Endothelial cell of umbilical vein (primary cell): ENCODE data around the gene NEU4. TPM values are rescaled to one million over a fixed set of nuclear protein-coding genes. Genes with fewer than 3 reads are reported as not detected.

Source experiments
- BruUV-seq: library from RNA; stranded (reverse); fragments of 400-500 nt; replicated peaks from 2 replicates; lab custom pipeline; 2021; lab: Mats Ljungman, UMichigan
- CTCF ChIA-PET: fragments of 300-600, 350-600 bp; sonication (Branson Sonifier 250); formaldehyde crosslinking; loops from one replicate; lab custom pipeline; 2021; ENCODE audit warnings: antibody characterized with exemption, inconsistent platforms; lab: Charles Lee
- POLR2A ChIA-PET: fragments of 300-600, 350-600 bp; sonication (Branson Sonifier 250); formaldehyde crosslinking; loops from one replicate; lab custom pipeline; 2021; ENCODE audit warnings: antibody characterized with exemption, inconsistent platforms; lab: Charles Lee
- DNase-seq: peaks from one replicate; pipeline ENCODE4 v3.0.0-alpha.2; 2011; ENCODE audit warnings: low read depth, low spot score
- FAIRE-seq: peaks from 2 replicates; lab custom pipeline; 2011; peaks lifted over from hg19 to GRCh38; lab: Jason Lieb, UNC
- H2AFZ ChIP-seq: 2 replicates; pipeline ENCODE4 v1.6.0; 2012; ENCODE audit warnings: low read depth, low read length, control low read depth, inconsistent platforms
- H3K27ac ChIP-seq: 2 replicates; pipeline ENCODE4 v1.5.1; 2011; ENCODE audit warnings: low read depth, mild to moderate bottlenecking, control low read depth, low read length, moderate library complexity; ENCODE audit not compliant: insufficient read depth
- H3K27me3 ChIP-seq, 2 experiments: 2 replicates each; pipeline versions ENCODE4 v1.6.0 to v1.6.1; 2011; ENCODE audit warnings: low read length in 2 of 2, mixed read lengths in 1 of 2; ENCODE audit not compliant: control insufficient read depth in 2 of 2, insufficient read depth in 2 of 2
- H3K36me3 ChIP-seq, 2 experiments: 2 replicates in 1 of 2; 3 replicates in 1 of 2; pipeline ENCODE4 v1.5.1; 2011; ENCODE audit warnings: low read length in 2 of 2, mild to moderate bottlenecking in 1 of 2, moderate library complexity in 1 of 2; ENCODE audit not compliant: control insufficient read depth in 2 of 2, insufficient read depth in 2 of 2; ENCODE audit errors: extremely low read depth in 1 of 2
- H3K4me1 ChIP-seq: 3 replicates; pipeline ENCODE4 v1.5.1; 2011; ENCODE audit warnings: mild to moderate bottlenecking, low read length; ENCODE audit not compliant: control insufficient read depth, insufficient read depth; ENCODE audit errors: extremely low read depth
- H3K4me2 ChIP-seq: 2 replicates; pipeline ENCODE4 v1.6.1; 2011; ENCODE audit warnings: low read length, control low read depth, mixed read lengths; ENCODE audit not compliant: insufficient read depth
- H3K4me3 ChIP-seq, 3 experiments: fragments of 200-600 bp in 1 of 3; sonication (generic), shearing (Covaris generic) in 1 of 3; replicated peaks in 1 of 3; 2 replicates each; pipeline ENCODE4 v1.5.1; 2011 to 2016; ENCODE audit warnings: control low read depth in 3 of 3, low read length in 3 of 3, mild to moderate bottlenecking in 2 of 3, inconsistent platforms in 1 of 3, low read depth in 1 of 3, moderate library complexity in 1 of 3; ENCODE audit not compliant: insufficient read depth in 1 of 3
- H3K79me2 ChIP-seq: 2 replicates; pipeline ENCODE4 v1.6.0; 2012; ENCODE audit warnings: low read length, inconsistent platforms; ENCODE audit not compliant: control insufficient read depth, insufficient read depth
- H3K9ac ChIP-seq: replicated peaks from 2 replicates; pipeline ENCODE3; 2011; ENCODE audit warnings: low read length, control low read depth; ENCODE audit not compliant: insufficient read depth; ENCODE audit errors: extremely low read depth
- H3K9me1 ChIP-seq: replicated peaks from 3 replicates; pipeline ENCODE4 v1.6.0; 2011; ENCODE audit warnings: mild to moderate bottlenecking, low read length; ENCODE audit not compliant: control insufficient read depth, insufficient read depth; ENCODE audit errors: extremely low read depth
- H3K9me3 ChIP-seq: replicated peaks from 2 replicates; pipeline ENCODE4 v1.5.1; 2012; ENCODE audit warnings: low read length, inconsistent platforms; ENCODE audit not compliant: control insufficient read depth, insufficient read depth
- H4K20me1 ChIP-seq: replicated peaks from 2 replicates; pipeline ENCODE3; 2011; ENCODE audit warnings: mild to moderate bottlenecking, low read length; ENCODE audit not compliant: control insufficient read depth, insufficient read depth; ENCODE audit errors: extremely low read depth
- EZH2 ChIP-seq: IDR thresholded peaks from 2 replicates; pipeline ENCODE4 v1.6.1; 2012; ENCODE audit warnings: borderline replicate concordance, low read depth, mild to moderate bottlenecking, moderate library complexity, low read length, inconsistent platforms; ENCODE audit not compliant: severe bottlenecking
- FOS ChIP-seq: IDR thresholded peaks from 2 replicates; pipeline ENCODE4 v1.6.1; 2011; ENCODE audit warnings: mild to moderate bottlenecking, low read length, moderate library complexity, borderline replicate concordance; ENCODE audit not compliant: insufficient read depth
- GATA2 ChIP-seq: IDR thresholded peaks from 2 replicates; pipeline ENCODE4 v1.7.0; 2011; ENCODE audit warnings: low read depth, mild to moderate bottlenecking, moderate library complexity, mixed read lengths, low read length; ENCODE audit not compliant: insufficient read length, insufficient read depth
- JUN ChIP-seq: IDR thresholded peaks from 2 replicates; pipeline ENCODE4 v1.6.1; 2011; ENCODE audit warnings: borderline replicate concordance, low read depth; ENCODE audit not compliant: insufficient read length, insufficient read depth
- MYC ChIP-seq: IDR thresholded peaks from one replicate; pipeline ENCODE4 v1.6.1; 2011; ENCODE audit warnings: mild to moderate bottlenecking, low read depth, low read length
- POLR2A ChIP-seq: IDR thresholded peaks from 2 replicates; pipeline ENCODE4 v1.6.1; 2012; ENCODE audit warnings: low read depth, mild to moderate bottlenecking, control low read depth, low read length
- POLR2AphosphoS5 ChIP-seq: IDR thresholded peaks from 2 replicates; pipeline ENCODE4 v1.6.1; 2012; ENCODE audit warnings: low read depth, mild to moderate bottlenecking, control low read depth, low read length, moderate library complexity; ENCODE audit not compliant: insufficient read depth
- dilution Hi-C: fragments of 300-500 bp; cut with MboI; formaldehyde crosslinking; loops from one replicate; pipeline ENCODE4 v1.15.0; 2019; ENCODE audit warnings: low sequenced_read_pairs; ENCODE audit not compliant: extremely low pct_ligation_motif_present
- intact Hi-C: fragments of 100-400 bp; cut with micrococcal nuclease; formaldehyde crosslinking; loops from one replicate; pipeline ENCODE4 v1.10.0; 2022
- polyA plus RNA-seq, 4 experiments: library from polyadenylated mRNA; depleted of rRNA in 3 of 4; stranded (reverse) in 3 of 4; unstranded in 1 of 4; fragments of >200 nt; gene quantifications; 2 replicates each; pipeline versions ENCODE4 v1.2.1 to v1.2.3, GENCODE V29; 2011 to 2012; ENCODE audit warnings: missing spikeins in 1 of 4
- total RNA-seq: library from RNA; stranded (reverse); gene quantifications from 2 replicates; pipeline ENCODE4 v1.2.3, GENCODE V29; 2021
- TF ChIP-seq, protein P1 (sequence below), 2 donors: IDR thresholded peaks; 1 replicate in 1 of 2; 2 replicates in 1 of 2; pipeline ENCODE4 v1.5.1; 2011; ENCODE audit warnings: low read length in 2 of 2, mild to moderate bottlenecking in 2 of 2, moderate library complexity in 2 of 2, control low read depth in 1 of 2, inconsistent platforms in 1 of 2, low read depth in 1 of 2; ENCODE audit not compliant: insufficient read depth in 1 of 2; ENCODE audit errors: extremely low read depth in 1 of 2
- TF ChIP-seq, protein P2 (sequence below): IDR thresholded peaks from 2 replicates; pipeline ENCODE4 v1.6.1; 2011; ENCODE audit not compliant: insufficient read depth, insufficient read length

NEU4 gene
- total and polyA plus RNA-seq, 2 donors (not counting 3 experiments of a cell fraction or from before 2014, with no cell fraction given): not detected

DNA sequence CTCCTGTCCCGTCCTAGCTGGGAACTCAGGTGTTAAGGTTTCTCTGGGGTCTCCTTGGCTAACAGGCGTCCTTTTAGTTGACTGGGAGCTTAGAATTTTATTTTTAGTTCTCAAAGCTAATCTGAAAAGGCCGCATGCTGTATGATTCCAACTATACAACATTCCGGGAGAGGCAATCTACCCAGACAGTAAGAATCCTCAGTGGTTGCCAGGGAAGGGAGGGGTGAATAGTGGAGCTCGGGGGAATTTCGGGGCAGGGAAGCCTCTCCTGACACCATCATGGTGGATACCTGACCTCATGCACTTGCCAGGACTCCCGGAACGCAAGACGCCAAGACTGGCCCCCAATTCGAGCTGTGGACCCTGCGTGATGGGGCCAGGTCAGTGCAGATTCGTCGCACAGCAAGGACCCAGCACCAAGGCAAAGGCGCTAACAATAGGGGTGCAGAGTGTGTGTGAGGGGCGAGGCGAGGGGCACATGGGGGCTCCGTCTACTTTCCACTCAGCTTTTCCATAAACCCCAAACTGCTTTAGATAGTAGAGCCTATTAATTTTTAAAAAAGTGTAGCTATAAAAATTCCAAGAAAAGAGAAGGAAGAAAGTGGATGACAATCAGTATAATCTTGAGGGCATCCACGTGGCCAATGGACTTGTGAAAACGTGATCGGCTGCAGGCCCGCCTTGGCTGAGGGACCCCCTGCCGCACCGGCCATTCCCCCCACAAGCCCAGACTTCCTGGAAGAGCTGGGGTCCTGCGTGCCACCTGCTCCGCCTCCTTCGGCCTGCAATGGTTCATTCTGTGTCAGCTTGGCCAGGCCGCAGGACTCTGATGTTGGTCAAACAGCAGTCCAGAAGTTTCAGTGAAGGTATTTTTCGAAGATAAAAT is 32.4 kb downstream of the NEU4 start:
- TF ChIP-seq JUN (no peak), POLR2A (no peak), MYC (no peak), EZH2 (no peak), POLR2AphosphoS5 (no peak), GATA2 (no peak), FOS (no peak)
- TF ChIP-seq, protein P1, sequence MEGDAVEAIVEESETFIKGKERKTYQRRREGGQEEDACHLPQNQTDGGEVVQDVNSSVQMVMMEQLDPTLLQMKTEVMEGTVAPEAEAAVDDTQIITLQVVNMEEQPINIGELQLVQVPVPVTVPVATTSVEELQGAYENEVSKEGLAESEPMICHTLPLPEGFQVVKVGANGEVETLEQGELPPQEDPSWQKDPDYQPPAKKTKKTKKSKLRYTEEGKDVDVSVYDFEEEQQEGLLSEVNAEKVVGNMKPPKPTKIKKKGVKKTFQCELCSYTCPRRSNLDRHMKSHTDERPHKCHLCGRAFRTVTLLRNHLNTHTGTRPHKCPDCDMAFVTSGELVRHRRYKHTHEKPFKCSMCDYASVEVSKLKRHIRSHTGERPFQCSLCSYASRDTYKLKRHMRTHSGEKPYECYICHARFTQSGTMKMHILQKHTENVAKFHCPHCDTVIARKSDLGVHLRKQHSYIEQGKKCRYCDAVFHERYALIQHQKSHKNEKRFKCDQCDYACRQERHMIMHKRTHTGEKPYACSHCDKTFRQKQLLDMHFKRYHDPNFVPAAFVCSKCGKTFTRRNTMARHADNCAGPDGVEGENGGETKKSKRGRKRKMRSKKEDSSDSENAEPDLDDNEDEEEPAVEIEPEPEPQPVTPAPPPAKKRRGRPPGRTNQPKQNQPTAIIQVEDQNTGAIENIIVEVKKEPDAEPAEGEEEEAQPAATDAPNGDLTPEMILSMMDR (IDR thresholded peaks at IDR 0.05; ENCODE audit: extremely low read depth in 1 of 2, insufficient read depth in 1 of 2, low read depth in 1 of 2, low read length in 2 of 2): no peak
- TF ChIP-seq, protein P2, sequence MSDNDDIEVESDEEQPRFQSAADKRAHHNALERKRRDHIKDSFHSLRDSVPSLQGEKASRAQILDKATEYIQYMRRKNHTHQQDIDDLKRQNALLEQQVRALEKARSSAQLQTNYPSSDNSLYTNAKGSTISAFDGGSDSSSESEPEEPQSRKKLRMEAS: no peak
- dilution Hi-C loops (no loop called here), intact Hi-C loops (no loop called here)
- Histone ChIP-seq H3K27me3 (peaks cover 20 to 23% of the 10 kb centered on the region in 2 experiments), H2AFZ (no peak overlapping the region), H3K9me3 (no peaks in the 10 kb centered on the region), H3K36me3 (no peaks in the 10 kb centered on the region), H3K79me2 (no peaks in the 10 kb centered on the region), H3K4me3 (no peak overlapping the region), H3K9ac (no peak overlapping the region), H3K4me2 (no peak overlapping the region), H3K27ac (no peak overlapping the region), H4K20me1 (no peaks in the 10 kb centered on the region), H3K9me1 (no peaks in the 10 kb centered on the region), H3K4me1 (peaks cover 7% of the 10 kb centered on the region)
- BruUV-seq: no TSS peak
- ChIA-PET POLR2A (no interaction called here), CTCF (no interaction called here)
- FAIRE-seq (no peak), DNase-seq (no peak)
